Panc1 (cell line): ENCODE data around the gene TMEM121.

Experiments used
- POLR2AphosphoS5 ChIP-seq: IDR thresholded peaks from 2 replicates; pipeline ENCODE4 v1.6.1; 2012; ENCODE audit warnings: mild to moderate bottlenecking, low read depth, low read length, moderate library complexity
- SIN3A ChIP-seq: IDR thresholded peaks from 2 replicates; pipeline ENCODE4 v1.6.1; 2012; ENCODE audit warnings: low read depth, mild to moderate bottlenecking, low read length, moderate library complexity, borderline replicate concordance; ENCODE audit not compliant: insufficient read depth
- TCF7L2 ChIP-seq: IDR thresholded peaks from 2 replicates; pipeline ENCODE4 v1.6.1; 2011; ENCODE audit warnings: mild to moderate bottlenecking, low read depth, low read length, inconsistent platforms
- TF ChIP-seq, protein P1 (sequence below), 2 experiments: IDR thresholded peaks; 2 replicates each; pipeline ENCODE4 v1.6.1; 2011 to 2012; ENCODE audit warnings: low read depth in 2 of 2, control low read depth in 1 of 2, low read length in 1 of 2, mild to moderate bottlenecking in 1 of 2, moderate library complexity in 1 of 2; ENCODE audit not compliant: insufficient read depth in 1 of 2
- TF ChIP-seq, protein P2 (sequence below): fragments of 450-650 bp; IDR thresholded peaks from 2 replicates; pipeline ENCODE4 v1.5.1; 2017; ENCODE audit warnings: mild to moderate bottlenecking

GRCh38 chr14:105578070-105578469 is 51.7 kb downstream of the TMEM121 start:
- TF ChIP-seq, protein P1, sequence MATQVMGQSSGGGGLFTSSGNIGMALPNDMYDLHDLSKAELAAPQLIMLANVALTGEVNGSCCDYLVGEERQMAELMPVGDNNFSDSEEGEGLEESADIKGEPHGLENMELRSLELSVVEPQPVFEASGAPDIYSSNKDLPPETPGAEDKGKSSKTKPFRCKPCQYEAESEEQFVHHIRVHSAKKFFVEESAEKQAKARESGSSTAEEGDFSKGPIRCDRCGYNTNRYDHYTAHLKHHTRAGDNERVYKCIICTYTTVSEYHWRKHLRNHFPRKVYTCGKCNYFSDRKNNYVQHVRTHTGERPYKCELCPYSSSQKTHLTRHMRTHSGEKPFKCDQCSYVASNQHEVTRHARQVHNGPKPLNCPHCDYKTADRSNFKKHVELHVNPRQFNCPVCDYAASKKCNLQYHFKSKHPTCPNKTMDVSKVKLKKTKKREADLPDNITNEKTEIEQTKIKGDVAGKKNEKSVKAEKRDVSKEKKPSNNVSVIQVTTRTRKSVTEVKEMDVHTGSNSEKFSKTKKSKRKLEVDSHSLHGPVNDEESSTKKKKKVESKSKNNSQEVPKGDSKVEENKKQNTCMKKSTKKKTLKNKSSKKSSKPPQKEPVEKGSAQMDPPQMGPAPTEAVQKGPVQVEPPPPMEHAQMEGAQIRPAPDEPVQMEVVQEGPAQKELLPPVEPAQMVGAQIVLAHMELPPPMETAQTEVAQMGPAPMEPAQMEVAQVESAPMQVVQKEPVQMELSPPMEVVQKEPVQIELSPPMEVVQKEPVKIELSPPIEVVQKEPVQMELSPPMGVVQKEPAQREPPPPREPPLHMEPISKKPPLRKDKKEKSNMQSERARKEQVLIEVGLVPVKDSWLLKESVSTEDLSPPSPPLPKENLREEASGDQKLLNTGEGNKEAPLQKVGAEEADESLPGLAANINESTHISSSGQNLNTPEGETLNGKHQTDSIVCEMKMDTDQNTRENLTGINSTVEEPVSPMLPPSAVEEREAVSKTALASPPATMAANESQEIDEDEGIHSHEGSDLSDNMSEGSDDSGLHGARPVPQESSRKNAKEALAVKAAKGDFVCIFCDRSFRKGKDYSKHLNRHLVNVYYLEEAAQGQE (IDR thresholded peaks at IDR 0.05; ENCODE audit: insufficient read depth in 1 of 2, low read depth in 2 of 2, low read length in 1 of 2) = no peak
- TF ChIP-seq, protein P2, sequence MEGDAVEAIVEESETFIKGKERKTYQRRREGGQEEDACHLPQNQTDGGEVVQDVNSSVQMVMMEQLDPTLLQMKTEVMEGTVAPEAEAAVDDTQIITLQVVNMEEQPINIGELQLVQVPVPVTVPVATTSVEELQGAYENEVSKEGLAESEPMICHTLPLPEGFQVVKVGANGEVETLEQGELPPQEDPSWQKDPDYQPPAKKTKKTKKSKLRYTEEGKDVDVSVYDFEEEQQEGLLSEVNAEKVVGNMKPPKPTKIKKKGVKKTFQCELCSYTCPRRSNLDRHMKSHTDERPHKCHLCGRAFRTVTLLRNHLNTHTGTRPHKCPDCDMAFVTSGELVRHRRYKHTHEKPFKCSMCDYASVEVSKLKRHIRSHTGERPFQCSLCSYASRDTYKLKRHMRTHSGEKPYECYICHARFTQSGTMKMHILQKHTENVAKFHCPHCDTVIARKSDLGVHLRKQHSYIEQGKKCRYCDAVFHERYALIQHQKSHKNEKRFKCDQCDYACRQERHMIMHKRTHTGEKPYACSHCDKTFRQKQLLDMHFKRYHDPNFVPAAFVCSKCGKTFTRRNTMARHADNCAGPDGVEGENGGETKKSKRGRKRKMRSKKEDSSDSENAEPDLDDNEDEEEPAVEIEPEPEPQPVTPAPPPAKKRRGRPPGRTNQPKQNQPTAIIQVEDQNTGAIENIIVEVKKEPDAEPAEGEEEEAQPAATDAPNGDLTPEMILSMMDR = no peak
- no peak for TF ChIP-seq POLR2AphosphoS5
- TF ChIP-seq TCF7L2 = no peak
- no peak for TF ChIP-seq SIN3A
